Smooth muscle cell of the umbilical artery (primary cell): ENCODE data around the gene SLC25A44. TPM values are rescaled to one million over a fixed set of nuclear protein-coding genes. Genes with fewer than 3 reads are reported as not detected.

ENCODE experiments used
- total RNA-seq: library from RNA; depleted of rRNA; stranded (reverse); fragments of >200 nt; gene quantifications from 2 replicates; pipeline ENCODE4 v1.2.3, GENCODE V29; 2014

The SLC25A44 gene, protein sequence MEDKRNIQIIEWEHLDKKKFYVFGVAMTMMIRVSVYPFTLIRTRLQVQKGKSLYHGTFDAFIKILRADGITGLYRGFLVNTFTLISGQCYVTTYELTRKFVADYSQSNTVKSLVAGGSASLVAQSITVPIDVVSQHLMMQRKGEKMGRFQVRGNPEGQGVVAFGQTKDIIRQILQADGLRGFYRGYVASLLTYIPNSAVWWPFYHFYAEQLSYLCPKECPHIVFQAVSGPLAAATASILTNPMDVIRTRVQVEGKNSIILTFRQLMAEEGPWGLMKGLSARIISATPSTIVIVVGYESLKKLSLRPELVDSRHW
- total RNA-seq, result 8.0 and 12.7 TPM in 2 replicates

DNA sequence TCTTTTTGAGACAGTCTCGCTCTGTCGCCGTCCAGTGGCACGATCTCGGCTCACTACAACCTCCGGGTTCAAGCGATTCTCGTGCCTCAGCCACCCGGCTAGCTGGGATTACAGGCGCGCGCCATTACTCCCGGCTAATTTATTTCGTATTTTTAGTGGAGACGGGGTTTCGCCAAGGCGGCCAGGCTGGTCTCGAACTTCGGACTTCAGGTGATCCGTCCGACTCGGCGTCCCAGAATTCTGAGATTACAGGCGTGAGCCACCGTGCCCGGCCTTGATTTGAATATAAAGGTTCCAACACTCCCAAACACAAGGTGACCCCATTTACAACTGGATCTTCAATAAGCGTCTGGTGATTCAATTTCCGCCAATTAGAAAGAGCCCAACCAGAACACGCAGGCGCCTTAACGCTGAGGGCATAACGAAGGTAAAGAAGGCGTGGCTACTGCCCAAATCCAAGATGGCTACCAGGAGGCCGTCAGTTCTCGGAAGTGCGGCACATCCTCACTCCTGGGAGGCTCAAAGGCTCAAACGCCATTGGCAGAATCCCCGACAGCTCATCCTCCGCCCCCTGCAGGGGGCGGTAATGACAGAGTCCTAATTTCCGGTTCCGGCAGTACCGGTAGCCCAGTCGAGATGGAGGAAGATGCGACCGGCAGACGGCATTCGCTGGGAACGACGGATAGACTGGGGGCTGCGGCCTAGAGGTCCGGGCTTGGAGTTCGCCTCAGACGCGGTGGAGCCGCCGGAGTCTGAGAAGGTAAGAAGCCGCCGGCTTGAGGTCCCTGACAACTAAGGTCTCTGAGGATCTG lies at the start of gene SLC25A44:
TSS of gene SLC25A44 (plus strand) at position 617 of the 812 bp plus-strand sequence. CDS start 5,744 bp downstream, outside the sequence.

DNA sequence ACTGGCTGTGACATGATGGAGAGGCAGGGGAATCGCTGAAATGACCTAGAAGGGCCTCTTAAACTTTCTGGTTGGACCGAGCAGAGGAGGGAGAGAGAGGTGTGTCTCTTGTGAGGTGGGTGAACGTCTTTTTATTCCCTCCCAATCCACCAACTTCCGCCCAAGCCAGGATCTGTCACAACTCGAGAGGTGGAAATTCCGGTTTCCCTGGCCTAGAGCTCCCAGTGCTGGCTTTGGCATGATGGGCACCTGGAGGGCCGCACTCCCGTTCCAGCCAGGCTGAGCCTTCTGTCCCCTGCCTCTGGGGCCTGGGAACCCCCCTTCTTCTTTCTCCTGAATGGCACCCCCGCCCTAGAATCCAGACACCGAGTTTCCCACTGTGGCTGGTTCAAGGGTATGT lies 40.5 kb upstream of the SLC25A44 start, which contains the start of gene SEMA4A:
TSS of gene SEMA4A (plus strand) at position 224 of the 400 bp plus-strand sequence. CDS start 994 bp downstream, outside the sequence.

DNA sequence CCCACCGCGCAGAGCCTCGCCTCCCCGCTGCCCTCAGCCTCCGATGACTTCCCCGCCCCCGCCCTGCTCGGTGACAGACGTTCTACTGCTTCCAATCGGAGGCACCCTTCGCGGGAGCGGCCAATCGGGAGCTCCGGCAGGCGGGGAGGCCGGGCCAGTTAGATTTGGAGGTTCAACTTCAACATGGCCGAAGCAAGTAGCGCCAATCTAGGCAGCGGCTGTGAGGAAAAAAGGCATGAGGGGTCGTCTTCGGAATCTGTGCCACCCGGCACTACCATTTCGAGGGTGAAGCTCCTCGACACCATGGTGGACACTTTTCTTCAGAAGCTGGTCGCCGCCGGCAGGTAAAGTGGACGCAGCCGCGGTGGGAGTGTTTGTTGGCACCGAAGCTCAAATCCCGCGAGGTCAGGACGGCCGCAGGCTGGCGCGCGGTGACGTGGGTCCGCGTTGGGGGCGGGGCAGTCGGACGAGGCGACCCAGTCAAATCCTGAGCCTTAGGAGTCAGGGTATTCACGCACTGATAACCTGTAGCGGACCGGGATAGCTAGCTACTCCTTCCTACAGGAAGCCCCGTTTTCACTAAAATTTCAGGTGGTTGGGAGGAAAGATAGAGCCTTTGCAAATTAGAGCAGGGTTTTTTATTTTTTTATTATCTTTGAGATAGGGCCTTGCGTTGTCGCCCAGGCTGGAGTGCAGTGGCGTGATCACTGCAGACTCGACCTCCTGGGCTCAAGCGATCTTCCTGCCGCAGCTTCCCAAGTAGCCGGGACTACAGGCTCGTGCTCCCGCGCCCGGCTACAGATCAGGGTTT lies 19.1 kb downstream of the SLC25A44 start, which contains the start of gene PMF1:
TSS of gene PMF1 (plus strand) at position 175 of the 811 bp plus-strand sequence. CDS start at position 184, 9 bp downstream.

DNA sequence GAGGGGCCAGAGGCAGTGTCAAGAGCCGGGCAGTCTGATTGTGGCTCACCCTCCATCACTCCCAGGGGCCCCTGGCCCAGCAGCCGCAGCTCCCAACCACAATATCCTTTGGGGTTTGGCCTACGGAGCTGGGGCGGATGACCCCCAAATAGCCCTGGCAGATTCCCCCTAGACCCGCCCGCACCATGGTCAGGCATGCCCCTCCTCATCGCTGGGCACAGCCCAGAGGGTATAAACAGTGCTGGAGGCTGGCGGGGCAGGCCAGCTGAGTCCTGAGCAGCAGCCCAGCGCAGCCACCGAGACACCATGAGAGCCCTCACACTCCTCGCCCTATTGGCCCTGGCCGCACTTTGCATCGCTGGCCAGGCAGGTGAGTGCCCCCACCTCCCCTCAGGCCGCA lies 48.0 kb downstream of the SLC25A44 start, which contains the start of gene BGLAP:
TSS of gene BGLAP (plus strand) at position 259 of the 400 bp plus-strand sequence. CDS start at position 307, 48 bp downstream.

DNA sequence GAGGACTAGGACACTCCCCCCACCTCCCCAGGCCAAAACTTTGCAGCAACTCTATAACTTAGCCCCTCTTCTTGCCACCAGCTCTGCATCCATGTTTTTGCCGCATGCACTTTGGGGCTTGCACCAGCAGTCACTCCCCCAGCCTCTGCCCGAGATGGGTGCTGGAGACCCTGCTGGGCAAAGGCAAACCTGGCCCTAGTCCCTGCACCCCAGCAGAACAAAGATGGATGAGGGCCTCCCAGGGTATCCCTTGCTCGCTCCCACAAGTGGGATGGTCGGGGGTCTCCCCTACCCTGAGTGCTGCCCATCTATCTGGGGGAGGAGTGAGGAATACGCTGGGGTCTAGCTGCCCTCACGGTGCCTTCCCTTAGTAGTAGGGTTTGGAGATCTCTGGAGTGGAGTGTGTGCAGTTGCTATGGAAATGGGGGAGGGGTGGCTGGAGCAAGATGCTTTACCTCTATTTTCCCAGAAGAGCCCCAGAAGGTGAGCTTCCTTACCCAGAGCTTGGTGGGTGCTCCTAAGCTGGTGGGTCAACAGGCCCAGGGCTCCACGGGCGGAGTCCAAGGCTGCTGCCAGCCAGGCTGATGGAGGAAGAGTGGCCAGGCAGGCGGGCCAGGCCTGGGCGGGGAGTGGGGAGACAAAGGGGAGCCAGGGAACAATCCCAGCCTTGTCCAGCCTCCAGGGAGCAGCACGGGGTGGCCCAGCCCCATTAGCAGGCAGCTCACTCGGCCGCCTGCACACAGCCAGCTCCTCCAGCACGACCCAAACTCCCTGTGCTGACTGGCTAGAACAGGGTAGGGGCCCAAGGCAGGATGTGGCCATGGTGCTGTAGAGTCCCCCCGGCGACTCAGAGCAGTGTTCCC lies 53.8 kb downstream of the SLC25A44 start, which contains the start of gene PAQR6:
TSS of gene PAQR6 (minus strand) at position 597 of the 863 bp plus-strand sequence. CDS start 1,325 bp downstream, outside the sequence.

Other genes starting within 250 kb of the SLC25A44 start
- 90.3 and 107 TPM in 2 replicates for gene ARHGEF2, start 215.6 kb upstream of the SLC25A44 start, total RNA-seq
- 606 and 1,121 TPM in 2 replicates for gene SSR2, start 173.2 kb upstream of the SLC25A44 start, total RNA-seq
- gene UBQLN4, start 140.3 kb upstream of the SLC25A44 start, total RNA-seq, result 10.7 and 19.0 TPM in 2 replicates
- 32.4 and 57.6 TPM in 2 replicates for gene LAMTOR2, start 139.3 kb upstream of the SLC25A44 start, total RNA-seq
- not detected in 2 replicates for gene RAB25, start 132.9 kb upstream of the SLC25A44 start, total RNA-seq
- 3.3 and 7.4 TPM in 2 replicates for gene MEX3A, start 111.6 kb upstream of the SLC25A44 start, total RNA-seq
- 365 and 755 TPM in 2 replicates for gene LMNA, start 79.4 kb upstream of the SLC25A44 start, total RNA-seq
- 0.55 and 0.59 TPM in 2 replicates for gene SEMA4A, start 40.5 kb upstream of the SLC25A44 start, total RNA-seq
- gene PMF1, start 18.9 kb downstream of the SLC25A44 start, total RNA-seq, result 22.0 and 22.9 TPM in 2 replicates
- 0.59 TPM in 1 of 2 replicates, not detected in the other for gene BGLAP, start 48.1 kb downstream of the SLC25A44 start, total RNA-seq
- 0.28 and 0.59 TPM in 2 replicates for gene PAQR6, start 54.0 kb downstream of the SLC25A44 start, total RNA-seq
- gene SMG5, start 88.7 kb downstream of the SLC25A44 start, total RNA-seq, result 43.7 and 73.2 TPM in 2 replicates
- 1.3 and 2.1 TPM in 2 replicates for gene TMEM79, start 90.2 kb downstream of the SLC25A44 start, total RNA-seq
- 37.5 and 60.3 TPM in 2 replicates for gene GLMP, start 101.6 kb downstream of the SLC25A44 start, total RNA-seq
- gene VHLL, start 105.2 kb downstream of the SLC25A44 start, total RNA-seq, result 0.28 TPM in 1 of 2 replicates, not detected in the other
- 501 and 510 TPM in 2 replicates for gene CCT3, start 144.2 kb downstream of the SLC25A44 start, total RNA-seq
- gene TSACC, start 144.4 kb downstream of the SLC25A44 start, total RNA-seq, result not detected in 2 replicates
- not detected in 2 replicates for gene RHBG, start 175.1 kb downstream of the SLC25A44 start, total RNA-seq